PC-9 (cell line): ENCODE results near the gene FADD. TPM values are rescaled to one million over a fixed set of nuclear protein-coding genes. Genes with fewer than 3 reads are reported as not detected.
A peak's percentile ranks its signal among the peaks of the same experiment; 100 is the strongest.

Experiments
- BruUV-seq: library from RNA; stranded (reverse); fragments of 400-500 nt; replicated peaks from 2 replicates; lab custom pipeline; 2021; lab: Mats Ljungman, UMichigan
- CTCF ChIA-PET: fragments of 300-600 bp; sonication (Branson Sonifier 250); formaldehyde crosslinking; loops from one replicate; lab custom pipeline; 2022; ENCODE audit warnings: antibody characterized with exemption; lab: Charles Lee
- POLR2A ChIA-PET: fragments of 300-600 bp; sonication (Branson Sonifier 250); formaldehyde crosslinking; loops from one replicate; lab custom pipeline; 2022; ENCODE audit warnings: antibody characterized with exemption; ENCODE audit not compliant: unreplicated experiment; lab: Charles Lee
- DNase-seq, 2 experiments: peaks; one replicate each; pipeline versions ENCODE4 v3.0.0 to v3.0.0-alpha.2; 2015 to 2022; ENCODE audit warnings: mixed read lengths in 1 of 2
- H2AFZ ChIP-seq: fragments of 200-600 bp; sonication (generic); 2 replicates; pipeline ENCODE4 v1.8.1; 2017; ENCODE audit warnings: antibody characterized with exemption
- H3F3A ChIP-seq: fragments of 200-600 bp; sonication (generic); 2 replicates; pipeline ENCODE4 v1.8.1; 2017; ENCODE audit warnings: antibody characterized with exemption, mild to moderate bottlenecking, low read depth; ENCODE audit not compliant: insufficient read depth
- H3K27ac ChIP-seq: fragments of 200-600 bp; sonication (generic); 2 replicates; pipeline ENCODE4 v1.6.1; 2016; ENCODE audit warnings: mixed run types
- H3K27me3 ChIP-seq: fragments of 200-600 bp; sonication (generic); 2 replicates; pipeline ENCODE4 v1.6.1; 2016; ENCODE audit warnings: low read depth, mixed run types; ENCODE audit not compliant: insufficient read depth
- H3K36me3 ChIP-seq: fragments of 200-600 bp; sonication (generic); 2 replicates; pipeline ENCODE4 v1.6.1; 2016; ENCODE audit warnings: low read depth, mixed run types
- H3K4me1 ChIP-seq: fragments of 200-600 bp; sonication (generic); replicated peaks from 2 replicates; pipeline ENCODE4 v1.6.1; 2016; ENCODE audit warnings: mixed run types; ENCODE audit not compliant: insufficient read depth
- H3K4me2 ChIP-seq: fragments of 200-600 bp; sonication (generic); 2 replicates; pipeline ENCODE4 v1.6.1; 2017; ENCODE audit warnings: mixed run types
- H3K4me3 ChIP-seq: fragments of 200-600 bp; sonication (generic); 2 replicates; pipeline ENCODE4 v1.6.1; 2016; ENCODE audit warnings: mixed run types
- H3K79me2 ChIP-seq: fragments of 200-600 bp; sonication (generic); 2 replicates; pipeline ENCODE4 v1.6.1; 2017; ENCODE audit warnings: low read depth, mixed run types
- H3K9me2 ChIP-seq: fragments of 200-600 bp; sonication (generic); 2 replicates; pipeline ENCODE4 v1.8.1; 2017; ENCODE audit warnings: mild to moderate bottlenecking; ENCODE audit not compliant: insufficient read depth
- H3K9me3 ChIP-seq: fragments of 200-600 bp; sonication (generic); 2 replicates; pipeline ENCODE4 v1.8.1; 2016; ENCODE audit warnings: low read depth; ENCODE audit not compliant: insufficient read depth
- H4K20me1 ChIP-seq: fragments of 200-600 bp; sonication (generic); 2 replicates; pipeline ENCODE4 v1.8.1; 2017; ENCODE audit not compliant: insufficient read depth
- CTCF ChIP-seq: fragments of 200-600 bp; sonication (generic); conservative IDR thresholded peaks from 2 replicates; pipeline ENCODE4 v1.6.1; 2017; ENCODE audit warnings: mixed run types, antibody characterized with exemption, mild to moderate bottlenecking, moderate library complexity
- EZH2 ChIP-seq: fragments of 200-600 bp; sonication (generic); IDR thresholded peaks from 2 replicates; pipeline ENCODE4 v1.8.0; 2017; ENCODE audit warnings: antibody characterized with exemption, low read depth
- intact Hi-C: fragments of 100-400 bp; cut with micrococcal nuclease; formaldehyde crosslinking; loops from one replicate; pipeline ENCODE4 v1.10.0; 2022; ENCODE audit not compliant: unreplicated experiment
- total RNA-seq: library from RNA; stranded (reverse); gene quantifications from 2 replicates; pipeline ENCODE4 v1.2.3, GENCODE V29; 2021

Gene FADD
- total RNA-seq, 1 experiment from 2014 or later = 47.8 TPM

DNA sequence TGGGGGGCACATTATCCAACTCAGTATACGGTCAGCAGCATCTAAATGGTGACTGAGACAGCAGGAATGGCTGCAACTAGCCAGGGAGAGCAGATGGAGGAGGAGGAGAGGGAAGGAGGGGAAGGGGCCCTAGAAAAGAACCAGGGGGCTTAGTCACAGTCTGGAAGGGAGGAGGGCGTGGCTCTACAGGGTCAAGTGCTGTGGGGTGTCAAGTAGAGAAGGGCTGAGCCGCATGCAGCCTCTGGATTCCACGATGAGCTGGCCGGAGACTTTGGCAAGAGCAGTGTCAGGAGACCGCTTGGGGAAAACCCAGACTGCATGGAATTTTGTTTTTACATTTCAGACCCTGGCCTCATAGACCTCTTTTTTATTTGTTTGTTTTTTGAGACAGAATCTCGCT, 41.6 kb downstream of the FADD start:
- ChIA-PET CTCF (interaction anchor here (0.5 kb wide), 1 partner anchor 154 kb away, joined by 3 read pairs; no protein-coding TSS in a partner anchor), POLR2A (interaction anchor here (0.5 to 0.9 kb wide), 6 partner anchors 9 to 99 kb away, joined by 3 to 8 read pairs (median 4); no protein-coding TSS in a partner anchor)
- TF ChIP-seq CTCF = no peak
- no peaks in the 10 kb centered on the region for H3K9me3 ChIP-seq
- intact Hi-C loops = loop anchor here (1.0 to 5.0 kb wide), 3 partner anchors 11 to 162 kb away; partner anchors contain the start of gene FADD
- peaks cover 44% of the 10 kb centered on the region for H3K4me1 ChIP-seq
- H3K27me3 ChIP-seq = no peaks in the 10 kb centered on the region
- no peak overlapping the region for H2AFZ ChIP-seq
- H3K4me2 ChIP-seq = peak overlapping the region; percentile 69
- H4K20me1 ChIP-seq = no peaks in the 10 kb centered on the region
- H3F3A ChIP-seq = peaks cover 43% of the 10 kb centered on the region
- H3K4me3 ChIP-seq = no peak overlapping the region
- H3K36me3 ChIP-seq = no peaks in the 10 kb centered on the region
- no TSS peak for BruUV-seq
- peaks cover 8% of the 10 kb centered on the region; the same call in 1 of the 2 replicates for H3K79me2 ChIP-seq
- H3K27ac ChIP-seq = peak overlapping the region; percentile 83
- no peaks in the 10 kb centered on the region for H3K9me2 ChIP-seq
- DNase-seq = peak; percentile 69 to 81

GRCh38 chr11:70246196-70246595, 43.1 kb downstream of the FADD start:
- no peak overlapping the region for H3K4me2 ChIP-seq
- peaks cover 44% of the 10 kb centered on the region for H3K4me1 ChIP-seq
- no peak overlapping the region for H3K4me3 ChIP-seq
- TF ChIP-seq EZH2 (no peak), CTCF (no peak)
- peaks cover 43% of the 10 kb centered on the region for H3F3A ChIP-seq
- ChIA-PET POLR2A (interaction anchor here (0.5 to 0.6 kb wide), 2 partner anchors 19 to 33 kb away, joined by 3 to 6 read pairs; no protein-coding TSS in a partner anchor), CTCF (no interaction called here)
- no peak overlapping the region for H2AFZ ChIP-seq
- H3K9me2 ChIP-seq = no peaks in the 10 kb centered on the region
- H4K20me1 ChIP-seq = no peaks in the 10 kb centered on the region
- H3K27ac ChIP-seq = no peak overlapping the region
- intact Hi-C loops = no loop called here
- H3K27me3 ChIP-seq = no peaks in the 10 kb centered on the region
- DNase-seq = no peak
- H3K79me2 ChIP-seq = peaks cover 8% of the 10 kb centered on the region; the same call in 1 of the 2 replicates
- no TSS peak for BruUV-seq
- H3K9me3 ChIP-seq = no peaks in the 10 kb centered on the region
- no peaks in the 10 kb centered on the region for H3K36me3 ChIP-seq

- Histone ChIP-seq H3K4me3 (no peak overlapping the region), H3K4me1 (peaks cover 44% of the 10 kb centered on the region), H3K9me3 (no peaks in the 10 kb centered on the region), H4K20me1 (no peaks in the 10 kb centered on the region), H2AFZ (no peak overlapping the region), H3K27ac (peak overlapping the region; percentile 9), H3K4me2 (peak overlapping the region; percentile 32), H3K79me2 (peaks cover 6% of the 10 kb centered on the region; the same call in 1 of the 2 replicates), H3K9me2 (no peaks in the 10 kb centered on the region), H3F3A (peaks cover 43% of the 10 kb centered on the region), H3K27me3 (no peaks in the 10 kb centered on the region), H3K36me3 (no peaks in the 10 kb centered on the region)
- TF ChIP-seq EZH2 = no peak
- TF ChIP-seq CTCF = no peak
- BruUV-seq = no TSS peak
- ChIA-PET POLR2A (no interaction called here), CTCF (interaction anchor here (0.9 kb wide), 1 partner anchor 18 kb away, joined by 4 read pairs; no protein-coding TSS in a partner anchor)
- DNase-seq = no peak
- intact Hi-C loops = no loop called here
Measured at GRCh38 chr11:70247042-70247709, 44.1 kb downstream of the FADD start.
